NCI-H1092 treated with DMSO at 0.1 percent for 48 hours (cell line): ENCODE results near the gene GAL3ST3.
"Not testable (repeated sequence)": the region's sequence is repeated elsewhere in the genome, so short reads cannot be mapped to it uniquely, and the experiment has no call there.

ENCODE experiments used
- DNase-seq: peaks from one replicate; lab custom pipeline; 2025; lab: John Stamatoyannopoulos, UW

The GAL3ST3 gene

DNA sequence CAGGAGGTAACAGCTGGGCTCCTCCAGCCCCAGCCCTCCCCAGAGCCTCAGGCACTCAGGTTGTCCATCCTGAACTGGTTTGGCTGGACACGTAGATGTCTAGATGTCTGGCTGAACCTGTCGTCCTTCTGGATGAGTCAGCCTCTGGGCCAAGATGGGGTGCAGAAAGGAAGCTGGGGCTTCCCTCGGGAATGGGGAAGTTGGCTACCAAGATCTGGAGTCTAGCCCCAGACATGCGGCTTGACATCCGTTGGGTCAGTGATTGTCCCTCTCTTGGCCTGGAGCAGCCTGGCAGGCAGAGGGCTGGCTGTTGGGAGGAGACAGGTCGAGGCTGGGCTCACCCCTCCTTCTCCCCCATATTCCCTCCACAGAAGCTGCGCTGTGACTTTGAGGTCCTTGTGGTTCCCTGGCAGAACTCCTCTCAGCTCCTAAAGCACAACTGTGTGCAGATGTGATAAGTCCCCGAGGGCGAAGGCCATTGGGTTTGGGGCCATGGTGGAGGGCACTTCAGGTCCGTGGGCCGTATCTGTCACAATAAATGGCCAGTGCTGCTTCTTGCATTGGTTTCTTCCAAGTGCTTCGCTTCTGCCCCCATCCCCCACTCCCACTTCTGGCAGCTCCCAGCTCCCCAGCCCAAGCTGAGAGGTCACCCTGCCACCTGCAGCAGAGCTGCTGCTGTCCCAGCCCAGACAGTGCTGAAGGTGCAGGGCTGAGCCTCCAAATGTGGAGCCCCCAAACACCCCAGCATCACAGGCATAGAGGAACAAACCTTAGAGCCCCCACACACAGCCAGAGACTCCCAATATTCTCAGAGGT lies 35.8 kb downstream of the GAL3ST3 start:
- no peak for DNase-seq

DNA sequence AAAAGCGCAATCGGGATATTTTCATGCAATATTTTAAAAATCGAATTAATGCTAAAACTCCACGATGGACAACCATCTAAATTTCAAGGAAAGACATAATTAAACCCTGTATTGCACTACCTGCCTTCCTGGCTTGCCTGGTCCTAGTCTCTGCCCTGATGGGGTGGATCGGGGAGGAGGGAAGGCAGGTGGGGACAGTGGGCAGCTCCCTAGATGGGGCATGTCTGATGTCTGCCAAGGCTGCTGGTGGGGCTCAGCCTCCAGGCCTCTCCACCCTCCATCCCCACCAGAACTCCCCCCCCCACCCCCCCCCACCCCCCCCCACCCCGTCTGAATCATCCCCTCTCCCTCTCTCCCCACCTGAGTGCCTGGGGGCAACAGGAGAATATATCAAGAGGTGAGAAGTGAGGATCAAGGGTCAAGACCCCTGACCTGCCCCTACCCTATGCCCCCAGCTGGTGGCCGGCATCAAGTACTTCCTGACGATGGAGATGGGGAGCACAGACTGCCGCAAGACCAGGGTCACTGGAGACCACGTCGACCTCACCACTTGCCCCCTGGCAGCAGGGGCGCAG lies 36.5 kb downstream of the GAL3ST3 start:
- no peak for DNase-seq

DNA sequence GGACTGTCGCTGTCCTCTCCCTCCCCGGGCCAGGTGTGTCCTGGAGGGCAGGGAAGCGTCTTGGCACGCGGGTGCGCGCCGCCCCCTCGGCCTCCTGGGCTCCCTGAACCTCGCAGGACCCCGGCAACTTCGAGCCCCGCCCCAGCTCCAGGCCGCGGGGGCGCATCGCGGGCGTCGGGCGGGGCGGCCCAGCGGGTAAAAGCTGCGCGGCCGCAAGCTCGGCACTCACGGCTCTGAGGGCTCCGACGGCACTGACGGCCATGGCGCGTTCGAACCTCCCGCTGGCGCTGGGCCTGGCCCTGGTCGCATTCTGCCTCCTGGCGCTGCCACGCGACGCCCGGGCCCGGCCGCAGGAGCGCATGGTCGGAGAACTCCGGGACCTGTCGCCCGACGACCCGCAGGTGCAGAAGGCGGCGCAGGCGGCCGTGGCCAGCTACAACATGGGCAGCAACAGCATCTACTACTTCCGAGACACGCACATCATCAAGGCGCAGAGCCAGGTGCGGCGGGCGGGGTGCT lies 37.1 kb downstream of the GAL3ST3 start, which contains the start of gene CST6:
CST6 (plus strand) TSS at position 224 of the 519 bp plus-strand sequence; CDS start at position 261, 37 bp downstream.
- DNase-seq: no peak

DNA sequence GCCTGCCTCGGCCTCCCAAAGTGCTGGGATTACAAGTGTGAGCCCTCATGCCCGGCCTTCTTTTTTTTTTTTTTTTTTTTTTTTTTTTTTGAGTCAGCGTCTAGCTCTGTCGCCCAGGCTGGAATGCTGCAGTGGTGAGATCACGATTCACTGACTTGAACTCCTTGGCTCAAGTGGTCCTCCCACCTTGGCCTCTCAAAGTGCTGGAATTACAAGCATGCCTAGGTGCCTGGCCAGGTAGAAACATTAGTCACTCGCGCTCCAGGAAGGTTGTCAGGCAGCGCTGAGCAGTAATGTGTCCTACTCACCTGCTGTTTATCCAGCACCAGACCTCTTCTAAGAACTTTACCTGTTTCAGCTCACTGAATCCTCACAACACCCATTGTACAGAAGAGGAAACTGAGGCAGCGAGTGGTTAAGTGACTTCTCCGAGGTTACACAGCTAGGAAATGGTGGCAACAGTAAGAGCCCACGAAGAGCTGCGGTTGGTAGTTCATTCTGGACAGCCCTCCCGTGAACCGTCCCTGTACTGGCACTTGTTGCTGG lies 37.6 kb downstream of the GAL3ST3 start:
- no peak for DNase-seq

DNA sequence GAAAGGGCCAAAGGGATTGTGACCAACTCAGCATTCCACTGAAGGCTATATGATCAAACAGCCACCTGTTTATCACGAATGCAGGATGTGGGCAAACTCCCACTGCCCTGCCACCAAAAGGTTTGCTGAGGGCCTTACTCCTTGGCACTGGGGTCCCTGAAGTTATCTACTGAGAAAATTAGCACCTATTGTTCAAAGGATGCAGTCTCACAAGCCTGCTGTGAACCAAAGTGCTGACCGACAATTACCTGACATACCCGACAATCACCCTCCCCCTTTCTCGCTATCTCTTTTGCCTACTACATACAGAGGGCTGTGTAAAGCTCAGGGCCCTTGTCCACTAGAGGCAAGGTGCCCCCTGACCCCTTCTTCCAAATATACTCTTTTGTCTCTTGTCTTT lies 38.9 kb downstream of the GAL3ST3 start:
- DNase-seq: not testable (repeated sequence)

DNA sequence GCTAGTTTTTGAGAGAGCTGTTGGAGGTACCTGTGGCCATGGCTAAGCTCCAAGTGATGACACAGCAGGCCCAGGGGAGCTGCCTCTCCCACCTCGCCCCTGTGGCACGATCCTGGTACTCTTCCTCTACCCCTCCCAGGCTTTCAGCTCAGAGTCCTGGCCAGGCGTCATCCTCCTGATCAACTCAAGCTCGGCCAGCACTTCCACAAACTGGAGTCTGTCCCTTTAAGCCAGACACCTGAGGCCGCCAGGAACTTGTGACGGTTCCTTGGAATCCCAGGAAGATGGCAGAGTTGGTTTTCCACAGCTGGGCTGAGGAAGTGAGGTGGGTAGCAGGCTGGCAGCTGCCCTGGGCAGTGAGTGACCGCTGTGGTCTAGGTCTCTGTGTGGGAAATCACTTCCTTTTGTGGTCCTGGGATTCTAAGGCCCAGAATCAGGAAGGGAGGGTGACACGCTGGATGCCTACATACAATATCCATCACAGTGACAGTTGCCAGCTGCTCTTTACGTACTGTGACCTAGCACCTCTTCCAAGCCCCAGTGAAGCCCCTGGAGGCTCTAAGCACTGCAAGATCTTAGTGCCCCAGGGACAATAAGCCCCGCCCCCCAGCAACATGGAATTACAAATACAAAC lies 40.4 kb downstream of the GAL3ST3 start:
- DNase-seq: no peak

DNA sequence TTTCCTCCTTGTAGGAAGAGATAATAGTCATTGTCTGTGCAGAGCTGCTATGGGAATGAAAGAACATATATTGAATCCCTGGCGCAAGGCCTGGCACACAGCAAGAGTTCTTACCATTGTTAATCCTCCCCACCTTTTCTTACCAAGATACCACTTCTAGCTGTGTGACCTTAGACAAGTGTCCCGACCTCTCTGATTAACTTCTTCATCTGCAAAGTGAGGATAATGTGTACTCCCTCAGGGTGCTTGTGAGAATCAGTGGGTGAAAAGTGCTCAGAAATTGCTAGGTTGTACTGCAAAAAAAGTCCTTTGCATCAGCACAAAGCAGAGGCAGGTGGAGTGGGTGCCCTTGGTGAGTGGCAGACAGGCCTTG lies 40.9 kb downstream of the GAL3ST3 start:
- DNase-seq: no peak

DNA sequence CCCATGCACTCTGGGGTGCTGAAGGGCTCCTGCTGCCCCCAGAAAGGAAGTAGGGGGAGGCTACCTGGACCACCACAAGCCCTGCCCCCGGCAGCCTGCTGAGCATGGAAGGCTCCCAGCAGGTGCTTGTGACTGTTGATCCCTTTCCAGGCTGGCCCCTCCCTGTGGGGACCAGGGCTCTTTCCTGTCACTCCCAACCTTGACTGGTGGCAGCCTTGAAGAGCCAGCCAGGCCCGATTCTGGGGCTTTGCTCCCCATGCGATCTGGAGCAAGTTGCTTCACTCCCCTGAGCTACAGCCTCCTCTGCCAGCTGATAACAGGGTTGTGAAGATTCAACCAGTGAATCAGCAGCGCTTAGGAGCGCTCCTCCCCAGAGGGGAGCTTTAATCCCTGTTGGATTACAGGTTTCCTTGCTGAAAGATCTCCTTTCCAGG lies 41.7 kb downstream of the GAL3ST3 start:
- DNase-seq: no peak

DNA sequence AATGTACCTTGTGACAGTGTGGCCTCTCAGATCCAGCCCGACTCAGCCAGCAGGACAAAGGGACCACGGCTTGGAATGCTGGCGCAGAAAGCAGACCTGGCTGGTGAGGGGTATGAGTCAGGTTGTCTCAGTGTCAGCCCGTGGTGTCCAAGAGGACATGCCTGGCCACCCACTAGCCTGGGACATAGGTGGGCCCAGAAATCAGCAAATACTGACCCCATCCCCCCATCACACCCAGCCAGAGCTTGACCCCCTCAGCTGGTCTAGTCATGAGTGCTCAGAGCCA lies 42.1 kb downstream of the GAL3ST3 start:
- DNase-seq: no peak

DNA sequence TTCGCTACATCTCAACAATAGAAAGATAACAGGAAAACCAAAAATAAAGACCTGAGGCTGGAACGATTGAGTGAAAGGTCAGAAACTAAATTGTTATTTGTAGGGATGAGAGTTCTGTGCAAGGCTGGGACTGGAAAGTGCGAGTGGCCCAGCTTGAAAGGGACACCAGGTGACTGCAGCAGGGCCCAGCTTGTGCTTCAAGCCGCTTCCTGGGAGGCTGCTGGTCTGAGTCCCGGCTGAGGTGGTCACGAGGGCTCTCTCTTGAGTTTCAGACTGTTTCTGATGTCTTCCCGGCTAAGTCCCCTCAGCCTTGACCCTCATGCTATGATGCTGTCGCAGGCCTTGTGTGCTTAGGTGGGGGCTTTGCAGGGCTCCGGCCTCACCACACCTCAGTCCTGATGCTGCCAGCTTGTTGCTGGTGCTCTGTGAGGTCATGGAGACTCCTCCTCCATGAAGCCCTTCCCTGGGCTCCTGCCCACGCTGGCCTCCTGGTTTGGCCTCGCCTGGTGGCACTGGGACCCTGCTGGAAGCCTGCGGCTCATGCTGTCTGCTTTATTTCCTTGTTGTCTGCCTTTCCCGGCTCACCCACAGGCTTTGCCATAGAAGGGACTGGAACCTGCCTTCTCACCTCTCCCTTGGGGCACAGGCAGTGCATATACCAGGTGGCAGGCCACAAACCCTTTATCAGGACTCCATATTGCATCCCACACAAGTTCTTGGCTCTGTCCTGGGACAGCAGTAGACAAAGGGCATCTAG lies 42.6 kb downstream of the GAL3ST3 start:
- DNase-seq: no peak

DNA sequence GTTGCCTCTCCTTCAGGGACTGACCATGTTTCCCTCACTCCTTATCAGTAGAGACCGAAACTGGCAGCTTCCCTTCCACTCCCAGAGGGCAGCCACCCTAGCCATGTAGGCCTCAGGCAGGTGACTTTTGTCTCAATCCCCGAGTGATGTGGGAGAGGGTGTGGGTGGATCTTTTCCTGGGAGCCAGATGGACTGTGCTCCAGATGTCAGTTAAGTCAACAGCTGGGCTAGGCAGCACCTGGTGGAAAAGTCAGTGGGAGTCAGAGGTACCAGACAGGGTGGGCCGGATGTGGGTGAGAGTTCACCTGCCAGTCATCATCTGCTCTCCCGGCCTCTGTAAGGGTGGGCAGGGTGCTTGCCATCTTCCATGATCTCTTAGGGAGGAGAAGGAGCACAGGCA lies 44.8 kb downstream of the GAL3ST3 start:
- no peak for DNase-seq

DNA sequence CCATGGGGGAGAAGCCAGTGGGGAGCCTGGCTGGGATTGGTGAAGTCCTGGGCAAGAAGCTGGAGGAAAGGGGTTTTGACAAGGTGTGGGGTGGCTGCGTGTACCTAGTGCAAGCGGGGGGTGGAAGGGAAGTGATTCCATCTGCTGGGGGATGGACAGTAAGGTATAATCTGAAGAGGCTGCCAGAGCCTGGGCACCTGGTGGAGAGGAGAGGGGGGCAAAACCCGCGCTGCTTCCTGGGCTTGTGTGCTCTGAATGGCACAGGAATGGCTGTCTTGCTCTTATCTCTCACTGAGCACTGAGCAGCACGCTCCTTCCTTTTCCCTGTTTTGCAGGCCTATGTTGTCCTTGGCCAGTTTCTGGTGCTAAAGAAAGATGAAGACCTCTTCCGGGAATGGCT lies 45.7 kb downstream of the GAL3ST3 start:
- no peak for DNase-seq

DNA sequence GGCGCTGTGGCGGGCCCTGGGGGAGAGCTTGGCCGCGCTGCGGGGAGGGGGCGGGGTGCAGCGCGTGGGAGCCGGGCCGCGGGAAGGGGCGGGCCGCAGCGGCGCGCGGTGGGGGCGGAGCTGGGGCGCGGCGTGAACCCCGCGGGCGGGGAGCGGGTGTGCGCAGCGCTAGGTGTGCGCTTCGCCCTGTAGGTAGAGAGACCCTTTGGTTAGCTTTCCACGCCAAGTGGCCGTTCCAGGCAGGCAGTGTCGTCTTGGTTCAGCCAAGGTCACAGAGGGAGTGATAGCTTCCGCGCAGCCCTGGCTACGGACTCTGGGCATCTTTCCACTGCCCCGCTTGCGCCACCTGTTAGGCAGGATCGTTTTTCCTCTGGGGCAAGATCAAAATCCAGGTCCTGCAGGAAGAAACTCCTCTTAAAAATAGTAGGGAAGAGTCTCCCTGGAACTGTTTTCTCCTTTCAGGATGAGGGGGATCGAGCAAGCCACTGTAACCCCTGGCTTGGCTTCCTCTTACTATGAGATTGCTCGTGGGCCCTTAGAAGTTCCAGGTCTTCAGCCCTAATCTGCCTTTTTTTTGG lies 46.2 kb downstream of the GAL3ST3 start:
- DNase-seq: peak; percentile 70

DNA sequence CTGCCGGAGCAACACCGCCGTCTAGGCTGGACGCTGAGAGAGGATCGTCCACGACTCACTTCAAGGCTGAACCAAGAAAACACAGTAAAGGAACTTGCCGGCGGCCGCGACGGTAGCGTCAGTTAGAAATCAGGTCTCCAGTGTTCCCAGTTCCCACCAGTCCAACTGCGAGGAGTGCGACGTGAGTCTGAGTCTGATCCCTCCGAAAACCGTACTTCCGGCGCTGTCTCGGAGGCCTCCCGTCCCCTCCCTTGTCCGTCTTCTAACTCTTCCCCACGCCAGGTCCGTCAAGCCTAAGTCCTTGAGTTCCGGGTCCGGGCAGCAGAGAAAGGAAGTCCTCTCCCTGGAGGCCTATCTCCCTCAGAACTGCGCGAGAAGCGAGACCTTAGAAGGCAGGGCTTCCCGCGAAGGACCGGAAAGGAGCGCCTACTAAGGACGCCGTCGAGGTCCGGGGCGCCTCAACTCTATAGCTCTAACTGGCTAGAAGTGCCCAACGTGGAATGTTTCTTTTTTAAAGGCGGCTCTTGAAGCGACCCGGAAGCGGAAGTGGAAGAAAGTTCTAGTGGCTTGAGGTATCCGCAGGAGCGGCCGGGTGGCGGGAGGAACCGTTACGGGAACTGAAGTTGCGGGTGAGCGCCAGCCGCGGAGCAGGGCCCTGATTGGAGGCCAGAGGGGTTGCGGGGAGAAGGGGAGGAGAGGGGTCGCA lies 46.9 kb downstream of the GAL3ST3 start, which contains the start of the genes BANF1 and EIF1AD:
BANF1 (plus strand) TSS at position 562 of the 706 bp plus-strand sequence. CDS start 748 bp downstream, outside the sequence.
EIF1AD (minus strand) TSS at position 216 of the 706 bp plus-strand sequence. CDS start 1,768 bp downstream, outside the sequence.
- peak; percentile 99 for DNase-seq

DNA sequence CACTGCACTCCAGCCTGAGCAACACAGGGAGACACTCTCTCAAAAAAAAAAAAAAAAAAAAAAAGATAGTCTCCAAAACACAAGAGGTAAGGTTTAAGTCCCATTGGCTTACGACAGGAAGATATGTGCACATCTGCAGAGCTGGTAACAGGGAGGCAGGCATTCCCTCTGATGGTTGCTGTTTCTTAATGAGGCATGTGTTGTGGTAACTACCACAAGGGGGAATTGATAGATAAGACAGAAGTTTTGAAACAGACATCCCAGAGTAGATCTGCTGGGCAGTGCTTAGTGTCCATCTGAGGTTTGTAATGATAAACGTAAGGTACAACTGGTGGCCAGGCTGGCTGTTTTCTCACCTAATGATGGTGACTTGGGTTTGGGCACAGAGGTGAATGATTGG lies 51.7 kb downstream of the GAL3ST3 start:
- no peak for DNase-seq

DNA sequence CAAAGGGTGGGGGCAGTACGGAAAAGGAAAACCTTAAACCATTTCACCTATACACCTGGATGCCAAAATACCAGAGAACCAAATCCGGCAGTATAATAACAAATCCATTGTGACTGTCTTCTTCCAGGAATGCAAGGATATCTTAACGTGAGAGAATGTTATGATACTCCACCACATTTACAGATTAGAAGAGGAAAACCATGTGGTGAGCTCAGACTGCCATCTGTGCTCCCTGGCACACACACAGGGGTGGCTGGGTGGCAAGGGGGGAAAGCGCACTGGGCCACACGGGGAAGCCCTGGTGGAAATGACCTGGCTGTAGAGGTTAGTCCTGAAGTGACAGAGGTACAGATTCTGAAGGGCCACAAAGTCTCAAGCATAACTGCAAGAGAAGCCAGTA lies 56.9 kb downstream of the GAL3ST3 start:
- DNase-seq: no peak
